ENCODE results near the gene GABRG3.

DNA sequence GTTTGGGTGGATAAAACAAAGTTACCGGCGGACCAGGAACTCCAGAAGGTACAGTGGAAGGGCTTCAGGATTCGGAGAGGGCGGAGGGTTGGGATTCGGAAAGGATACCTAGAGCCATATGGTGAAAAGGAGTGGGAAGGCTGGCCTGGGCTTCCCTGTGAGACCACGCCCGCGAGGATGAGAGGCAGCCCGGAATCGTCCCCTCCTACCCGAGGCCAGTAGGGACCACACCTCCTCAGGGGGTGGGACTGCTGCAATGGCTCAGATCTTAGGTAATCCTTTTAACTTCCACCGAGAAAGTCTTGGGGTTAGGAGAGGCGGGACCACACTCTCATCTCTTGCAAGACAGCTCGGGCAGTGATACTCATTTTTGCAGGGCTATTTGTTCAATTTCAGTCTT is 616.8 kb downstream of the GABRG3 start:
- TF ChIP-seq ZNF384 (IDR thresholded peaks at IDR 0.05; ENCODE audit: borderline replicate concordance, low read depth, low read length), result no peak
- no peak for TF ChIP-seq TBL1XR1 (IDR thresholded peaks at IDR 0.05; ENCODE audit: low read depth, low read length)
- no peak for TF ChIP-seq CTCF (IDR thresholded peaks at IDR 0.05 in 2 of 3, conservative IDR thresholded peaks at IDR 0.05 in 1 of 3; ENCODE audit: control insufficient read depth in 2 of 3, extremely low read depth in 1 of 3, insufficient read depth in 1 of 3, low read depth in 3 of 3, low read length in 3 of 3)
- no peak for TF ChIP-seq POLR2AphosphoS2 (IDR thresholded peaks at IDR 0.05; ENCODE audit: low read depth, low read length)
- TF ChIP-seq NR2C2 (IDR thresholded peaks at IDR 0.05; ENCODE audit: borderline replicate concordance, control insufficient read depth, insufficient read length, low read depth), result no peak
- TF ChIP-seq, protein P1, sequence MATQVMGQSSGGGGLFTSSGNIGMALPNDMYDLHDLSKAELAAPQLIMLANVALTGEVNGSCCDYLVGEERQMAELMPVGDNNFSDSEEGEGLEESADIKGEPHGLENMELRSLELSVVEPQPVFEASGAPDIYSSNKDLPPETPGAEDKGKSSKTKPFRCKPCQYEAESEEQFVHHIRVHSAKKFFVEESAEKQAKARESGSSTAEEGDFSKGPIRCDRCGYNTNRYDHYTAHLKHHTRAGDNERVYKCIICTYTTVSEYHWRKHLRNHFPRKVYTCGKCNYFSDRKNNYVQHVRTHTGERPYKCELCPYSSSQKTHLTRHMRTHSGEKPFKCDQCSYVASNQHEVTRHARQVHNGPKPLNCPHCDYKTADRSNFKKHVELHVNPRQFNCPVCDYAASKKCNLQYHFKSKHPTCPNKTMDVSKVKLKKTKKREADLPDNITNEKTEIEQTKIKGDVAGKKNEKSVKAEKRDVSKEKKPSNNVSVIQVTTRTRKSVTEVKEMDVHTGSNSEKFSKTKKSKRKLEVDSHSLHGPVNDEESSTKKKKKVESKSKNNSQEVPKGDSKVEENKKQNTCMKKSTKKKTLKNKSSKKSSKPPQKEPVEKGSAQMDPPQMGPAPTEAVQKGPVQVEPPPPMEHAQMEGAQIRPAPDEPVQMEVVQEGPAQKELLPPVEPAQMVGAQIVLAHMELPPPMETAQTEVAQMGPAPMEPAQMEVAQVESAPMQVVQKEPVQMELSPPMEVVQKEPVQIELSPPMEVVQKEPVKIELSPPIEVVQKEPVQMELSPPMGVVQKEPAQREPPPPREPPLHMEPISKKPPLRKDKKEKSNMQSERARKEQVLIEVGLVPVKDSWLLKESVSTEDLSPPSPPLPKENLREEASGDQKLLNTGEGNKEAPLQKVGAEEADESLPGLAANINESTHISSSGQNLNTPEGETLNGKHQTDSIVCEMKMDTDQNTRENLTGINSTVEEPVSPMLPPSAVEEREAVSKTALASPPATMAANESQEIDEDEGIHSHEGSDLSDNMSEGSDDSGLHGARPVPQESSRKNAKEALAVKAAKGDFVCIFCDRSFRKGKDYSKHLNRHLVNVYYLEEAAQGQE (IDR thresholded peaks at IDR 0.05; ENCODE audit: low read depth, low read length), result no peak
